RWPE2 (cell line): ENCODE measurements around the gene KANK4.
"Not testable (repeated sequence)": the region's sequence is repeated elsewhere in the genome, so short reads cannot be mapped to it uniquely, and the experiment has no call there.

Experiments
- ATAC-seq: fragments of 200-7000 bp; cut with Tn5 transposase; 3 replicates; pipeline ENCODE4 v1.9.1; 2021; ENCODE audit warnings: low read depth
- DNase-seq: peaks from one replicate; pipeline ENCODE4 v3.0.0-alpha.2; 2020; ENCODE audit warnings: low spot score
- H3K27ac ChIP-seq: fragments of 450-650 bp; 2 replicates; pipeline ENCODE4 v1.5.1; 2017; ENCODE audit warnings: mild to moderate bottlenecking; ENCODE audit not compliant: poor library complexity, severe bottlenecking
- H3K27me3 ChIP-seq: fragments of 250-450 bp; sonication (Bioruptor Pico); 2 replicates; pipeline ENCODE4 v1.5.1; 2021; ENCODE audit warnings: mild to moderate bottlenecking, moderate library complexity; ENCODE audit not compliant: insufficient read depth, poor library complexity, severe bottlenecking
- H3K36me3 ChIP-seq: fragments of 250-450 bp; sonication (Bioruptor Pico); 2 replicates; pipeline ENCODE4 v1.5.1; 2020; ENCODE audit warnings: low read depth, mild to moderate bottlenecking, moderate library complexity
- H3K4me1 ChIP-seq: fragments of 250-450 bp; sonication (Bioruptor Pico); 2 replicates; pipeline ENCODE4 v1.5.1; 2021; ENCODE audit warnings: mild to moderate bottlenecking, moderate library complexity; ENCODE audit not compliant: insufficient read depth, poor library complexity, severe bottlenecking
- H3K4me3 ChIP-seq: fragments of 250-450 bp; sonication (Bioruptor Pico); 2 replicates; pipeline ENCODE4 v1.5.1; 2021; ENCODE audit warnings: mild to moderate bottlenecking, moderate library complexity; ENCODE audit not compliant: severe bottlenecking
- H3K9me3 ChIP-seq: fragments of 250-450 bp; sonication (Bioruptor Pico); 2 replicates; pipeline ENCODE4 v1.5.1; 2021; ENCODE audit warnings: mild to moderate bottlenecking, moderate library complexity; ENCODE audit not compliant: severe bottlenecking
- CTCF ChIP-seq: fragments of 450-650 bp; IDR thresholded peaks from one replicate; pipeline ENCODE4 v1.5.1; 2017; ENCODE audit warnings: mild to moderate bottlenecking, moderate library complexity; ENCODE audit not compliant: poor library complexity, severe bottlenecking

The KANK4 gene

GRCh38 chr1:62241371-62242131 lies 77.7 kb downstream of the KANK4 start:
- no peak for DNase-seq
- ATAC-seq, result peak; percentile 26; the same call in 1 of the 3 replicates
- TF ChIP-seq CTCF, result no peak
- H3K27me3 ChIP-seq, result no peaks in the 10 kb centered on the region
- H3K36me3 ChIP-seq, result no peaks in the 10 kb centered on the region
- peak overlapping the region; percentile 14 for H3K27ac ChIP-seq
- H3K4me1 ChIP-seq, result peaks cover 23% of the 10 kb centered on the region
- no peaks in the 10 kb centered on the region for H3K9me3 ChIP-seq
- H3K4me3 ChIP-seq, result no peak overlapping the region

GRCh38 chr1:62240651-62241370 lies 78.4 kb downstream of the KANK4 start:
- no peak for DNase-seq
- no peak for TF ChIP-seq CTCF
- Histone ChIP-seq H3K27me3 (no peaks in the 10 kb centered on the region), H3K27ac (peak overlapping the region; percentile 14), H3K4me3 (no peak overlapping the region), H3K4me1 (peaks cover 26% of the 10 kb centered on the region), H3K9me3 (no peaks in the 10 kb centered on the region), H3K36me3 (no peaks in the 10 kb centered on the region)
- no peak for ATAC-seq

- not testable (repeated sequence) for H3K27ac ChIP-seq, ATAC-seq, DNase-seq, H3K27me3 ChIP-seq, H3K9me3 ChIP-seq, H3K36me3 ChIP-seq, H3K4me3 ChIP-seq
- H3K4me1 ChIP-seq, result peaks cover 36% of the 10 kb centered on the region
Observed at GRCh38 chr1:62239652-62240403, 79.4 kb downstream of the KANK4 start.

- DNase-seq (no peak), ATAC-seq (no peak)
- H3K27ac ChIP-seq, result no peak overlapping the region
- peaks cover 43% of the 10 kb centered on the region for H3K4me1 ChIP-seq
- H3K36me3 ChIP-seq, result no peaks in the 10 kb centered on the region
- no peak overlapping the region for H3K4me3 ChIP-seq
- H3K27me3 ChIP-seq, result no peaks in the 10 kb centered on the region
- no peak for TF ChIP-seq CTCF
- H3K9me3 ChIP-seq, result no peaks in the 10 kb centered on the region
Observed at GRCh38 chr1:62238507-62238906, 80.7 kb downstream of the KANK4 start.

- H3K4me1 ChIP-seq, result peaks cover 48% of the 10 kb centered on the region
- H3K27ac ChIP-seq, result peak overlapping the region; percentile 94
- no peak overlapping the region for H3K4me3 ChIP-seq
- DNase-seq (no peak), ATAC-seq (no peak)
- no peaks in the 10 kb centered on the region for H3K9me3 ChIP-seq
- no peaks in the 10 kb centered on the region for H3K36me3 ChIP-seq
- no peak for TF ChIP-seq CTCF
- no peaks in the 10 kb centered on the region for H3K27me3 ChIP-seq
Observed at GRCh38 chr1:62237950-62238374, 81.3 kb downstream of the KANK4 start.
